Measurements from ENCODE around the gene NPY1R. TPM values are rescaled to one million over a fixed set of nuclear protein-coding genes. Genes with fewer than 3 reads are reported as not detected.

NPY1R gene
- total and polyA plus RNA-seq, 2 experiments from 2014 or later = 1.1 to 9.0 TPM

DNA sequence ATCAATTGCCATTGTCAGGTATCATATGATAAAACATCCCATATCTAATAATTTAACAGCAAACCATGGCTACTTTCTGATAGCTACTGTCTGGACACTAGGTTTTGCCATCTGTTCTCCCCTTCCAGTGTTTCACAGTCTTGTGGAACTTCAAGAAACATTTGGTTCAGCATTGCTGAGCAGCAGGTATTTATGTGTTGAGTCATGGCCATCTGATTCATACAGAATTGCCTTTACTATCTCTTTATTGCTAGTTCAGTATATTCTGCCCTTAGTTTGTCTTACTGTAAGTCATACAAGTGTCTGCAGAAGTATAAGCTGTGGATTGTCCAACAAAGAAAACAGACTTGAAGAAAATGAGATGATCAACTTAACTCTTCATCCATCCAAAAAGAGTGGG is 18.3 kb upstream of the NPY1R start:
- no peak for TF ChIP-seq EZH2phosphoT487 (IDR thresholded peaks at IDR 0.05; ENCODE audit: low read depth, severe bottlenecking, unreplicated experiment)
- no peak for TF ChIP-seq EZH2 (IDR thresholded peaks at IDR 0.05; ENCODE audit: borderline replicate concordance)
- no peak for TF ChIP-seq CTCF (IDR thresholded peaks at IDR 0.05; ENCODE audit: poor library complexity)
- no peaks in the 10 kb centered on the region for H4K20me1 ChIP-seq (ENCODE audit: insufficient read depth, poor library complexity, severe bottlenecking)
- no peaks in the 10 kb centered on the region for H3K79me2 ChIP-seq
- H3K9me2 ChIP-seq (replicated peaks; ENCODE audit: insufficient read depth) = no peaks in the 10 kb centered on the region
- peaks cover 12% of the 10 kb centered on the region for H3K27me3 ChIP-seq
- H3K9me3 ChIP-seq (ENCODE audit: low read depth) = no peaks in the 10 kb centered on the region
- no peak overlapping the region for H2AFZ ChIP-seq
- H3K4me1 ChIP-seq (ENCODE audit: insufficient read depth) = no peaks in the 10 kb centered on the region
- no peaks in the 10 kb centered on the region for H3K36me3 ChIP-seq (replicated peaks; ENCODE audit: insufficient read depth, low read depth)
- H3K27ac ChIP-seq = no peak overlapping the region
- H3K4me3 ChIP-seq = no peak overlapping the region
- peak; percentile 26 for DNase-seq (ENCODE audit: low spot score)
- no peak overlapping the region for H3K4me2 ChIP-seq

- Histone ChIP-seq H3K4me1 (ENCODE audit: insufficient read depth) (peaks cover 8% of the 10 kb centered on the region), H3K79me2 (no peaks in the 10 kb centered on the region), H4K20me1 (ENCODE audit: insufficient read depth, poor library complexity, severe bottlenecking) (no peaks in the 10 kb centered on the region), H3K36me3 (replicated peaks; ENCODE audit: insufficient read depth, low read depth) (no peaks in the 10 kb centered on the region), H3K4me2 (peak overlapping the region; percentile 89), H3K4me3 (peak overlapping the region; percentile 37), H3K27me3 (peaks cover 66% of the 10 kb centered on the region), H3K9me2 (replicated peaks; ENCODE audit: insufficient read depth) (no peaks in the 10 kb centered on the region), H2AFZ (peak overlapping the region; percentile 49), H3K27ac (no peak overlapping the region), H3K9me3 (ENCODE audit: low read depth) (no peaks in the 10 kb centered on the region)
- 3% methylated on average over 46 of the region's 50 CpGs for WGBS (ENCODE audit: low lambda C conversion rate, missing lambda C conversion rate)
- DNase-seq (ENCODE audit: low spot score) = peak; percentile 17
- TF ChIP-seq EZH2 (IDR thresholded peaks at IDR 0.05; ENCODE audit: borderline replicate concordance) (peak; percentile 80), CTCF (IDR thresholded peaks at IDR 0.05; ENCODE audit: poor library complexity) (no peak), EZH2phosphoT487 (IDR thresholded peaks at IDR 0.05; ENCODE audit: low read depth, severe bottlenecking, unreplicated experiment) (peak; percentile 26)
Measured at GRCh38 chr4:163344147-163345125, 12.0 kb upstream of the NPY1R start.

DNA sequence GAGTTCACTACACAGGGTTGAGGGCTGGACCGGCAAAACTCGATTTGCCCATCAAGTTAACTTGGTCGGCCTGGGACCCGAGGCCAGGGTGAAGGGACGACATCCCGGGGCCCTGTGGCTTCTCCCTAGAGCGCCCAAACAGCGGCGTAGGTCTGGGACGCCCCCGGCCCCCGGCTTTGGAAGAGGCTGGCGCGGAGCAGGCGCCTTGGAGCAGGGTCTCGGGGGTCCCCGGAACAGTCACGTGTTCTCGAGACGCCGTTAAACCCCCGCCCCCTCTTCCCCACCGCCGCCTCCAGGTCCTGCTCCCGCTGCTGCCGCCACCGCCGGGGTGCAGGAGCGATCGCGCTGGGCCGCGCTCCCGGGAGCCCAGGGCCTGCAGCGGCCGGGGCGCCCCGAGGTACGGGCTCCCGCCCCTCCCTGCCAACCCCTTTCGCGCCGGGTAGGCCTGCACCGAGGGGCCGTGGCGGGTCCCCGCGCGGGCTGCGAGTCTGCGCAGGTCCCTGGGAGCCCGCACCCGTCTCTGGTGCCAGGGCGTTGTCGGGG is 11.3 kb upstream of the NPY1R start, which contains the start of gene NPY5R:
Gene NPY5R, plus strand, starts transcription at position 289 of the 543 bp plus-strand sequence. CDS start 6,382 bp downstream, outside the sequence.
- peak within 1 kb of the TSS; percentile 49 for H2AFZ ChIP-seq
- H3K27ac ChIP-seq = no peak within 1 kb of the TSS
- TF ChIP-seq EZH2 (IDR thresholded peaks at IDR 0.05; ENCODE audit: borderline replicate concordance) = no peak
- TF ChIP-seq CTCF (IDR thresholded peaks at IDR 0.05; ENCODE audit: poor library complexity) = no peak
- TF ChIP-seq EZH2phosphoT487 (IDR thresholded peaks at IDR 0.05; ENCODE audit: low read depth, severe bottlenecking, unreplicated experiment) = no peak
- DNase-seq (ENCODE audit: low spot score) = peak; percentile 19
- H3K27me3 ChIP-seq = peaks cover 69% of the 10 kb centered on the region
- 1% methylated on average over 27 of the region's 55 CpGs for WGBS (ENCODE audit: low lambda C conversion rate, missing lambda C conversion rate)
- no peaks in the 10 kb centered on the region for H4K20me1 ChIP-seq (ENCODE audit: insufficient read depth, poor library complexity, severe bottlenecking)
- H3K4me2 ChIP-seq = peak within 1 kb of the TSS; percentile 89
- peaks cover 8% of the 10 kb centered on the region for H3K4me1 ChIP-seq (ENCODE audit: insufficient read depth)
- H3K9me2 ChIP-seq (replicated peaks; ENCODE audit: insufficient read depth) = no peaks in the 10 kb centered on the region
- H3K36me3 ChIP-seq (replicated peaks; ENCODE audit: insufficient read depth, low read depth) = no peaks in the 10 kb centered on the region
- H3K79me2 ChIP-seq = no peaks in the 10 kb centered on the region
- H3K4me3 ChIP-seq = peak within 1 kb of the TSS; percentile 37
- H3K9me3 ChIP-seq (ENCODE audit: low read depth) = no peaks in the 10 kb centered on the region
